SK-N-SH treated with all-trans-retinoic acid at 6 μM for 48 hours (cell line): ENCODE measurements around the gene KIAA1586.

Experiments used
- ESRRG ChIP-seq: fragments of 250-450 bp; sonication (Bioruptor Pico); IDR thresholded peaks from 2 replicates; pipeline ENCODE4 v1.6.1; 2021; ENCODE audit warnings: mild to moderate bottlenecking
- ISL1 ChIP-seq: fragments of 250-450 bp; sonication (Bioruptor Pico); IDR thresholded peaks from 2 replicates; pipeline ENCODE4 v2.1.2; 2022; ENCODE audit warnings: mild to moderate bottlenecking, moderate library complexity
- PATZ1 ChIP-seq: fragments of 250-450 bp; sonication (Bioruptor Pico); IDR thresholded peaks from 2 replicates; pipeline ENCODE4 v1.8.0; 2020; ENCODE audit warnings: mild to moderate bottlenecking, moderate library complexity, borderline replicate concordance
- POU6F1 ChIP-seq: fragments of 250-450 bp; sonication (Bioruptor Pico); IDR thresholded peaks from 2 replicates; pipeline ENCODE4 v1.8.0; 2021; ENCODE audit warnings: low read depth, mild to moderate bottlenecking, moderate library complexity, borderline replicate concordance
- RARB ChIP-seq: fragments of 250-450 bp; sonication (Bioruptor Pico); IDR thresholded peaks from 2 replicates; pipeline ENCODE4 v1.8.0; 2021; ENCODE audit warnings: mild to moderate bottlenecking, moderate library complexity
- ZFP3 ChIP-seq: fragments of 250-450 bp; sonication (Bioruptor Pico); IDR thresholded peaks from 2 replicates; pipeline ENCODE4 v1.5.0; 2020; ENCODE audit warnings: mild to moderate bottlenecking, moderate library complexity

GRCh38 chr6:57013521-57013926 lies 33.0 kb upstream of the KIAA1586 start:
- no peak for TF ChIP-seq RARB
- TF ChIP-seq PATZ1 (CRISPR knock-in tag): no peak
- TF ChIP-seq POU6F1: no peak
- TF ChIP-seq ISL1 (CRISPR knock-in tag): no peak; the same call in 1 of the 2 replicates
- no peak for TF ChIP-seq ZFP3 (CRISPR knock-in tag)
- no peak for TF ChIP-seq ESRRG
